Fibroblast of lung (primary cell): ENCODE results near the gene DNAJC1. TPM values are rescaled to one million over a fixed set of nuclear protein-coding genes. Genes with fewer than 3 reads are reported as not detected.

Source experiments
- DNase-seq, 2 donors: peaks; one replicate each; pipeline versions ENCODE4 v3.0.0 to v3.0.0-alpha.2; 2010; ENCODE audit warnings: low read depth in 2 of 2
- H2AFZ ChIP-seq: 2 replicates; pipeline ENCODE4 v1.5.1; 2012; ENCODE audit warnings: low read length, control low read depth, inconsistent platforms
- H3K27ac ChIP-seq: 2 replicates; pipeline ENCODE4 v1.5.1; 2011; ENCODE audit warnings: low read length, control low read depth; ENCODE audit not compliant: insufficient read depth
- H3K27me3 ChIP-seq: 2 replicates; pipeline ENCODE4 v1.5.1; 2011; ENCODE audit warnings: mild to moderate bottlenecking, low read length; ENCODE audit not compliant: control insufficient read depth, insufficient read depth
- H3K36me3 ChIP-seq: 2 replicates; pipeline ENCODE4 v1.5.1; 2011; ENCODE audit warnings: low read length; ENCODE audit not compliant: control insufficient read depth, insufficient read depth
- H3K4me1 ChIP-seq: 2 replicates; pipeline ENCODE4 v1.5.1; 2011; ENCODE audit warnings: low read length; ENCODE audit not compliant: control insufficient read depth, insufficient read depth; ENCODE audit errors: extremely low read depth
- H3K4me2 ChIP-seq: 2 replicates; pipeline ENCODE4 v1.5.1; 2011; ENCODE audit warnings: low read length, control low read depth; ENCODE audit not compliant: insufficient read depth; ENCODE audit errors: extremely low read depth
- H3K4me3 ChIP-seq, 4 experiments: fragments of 200-600 bp in 1 of 4; sonication (generic) in 1 of 4; replicated peaks in 1 of 4; 2 replicates each; pipeline ENCODE4 v1.5.1; 2011 to 2016; ENCODE audit warnings: low read length in 4 of 4, low read depth in 3 of 4, mild to moderate bottlenecking in 3 of 4, control low read depth in 2 of 4, inconsistent platforms in 1 of 4, mixed read lengths in 1 of 4; ENCODE audit not compliant: insufficient read depth in 1 of 4; ENCODE audit errors: control extremely low read depth in 1 of 4
- H3K79me2 ChIP-seq: 2 replicates; pipeline ENCODE4 v1.5.1; 2012; ENCODE audit warnings: mild to moderate bottlenecking, low read length, inconsistent platforms; ENCODE audit not compliant: control insufficient read depth, insufficient read depth
- H3K9ac ChIP-seq: 2 replicates; pipeline ENCODE4 v1.5.1; 2011; ENCODE audit warnings: mild to moderate bottlenecking, low read length, control low read depth; ENCODE audit not compliant: insufficient read depth
- H3K9me3 ChIP-seq: 2 replicates; pipeline ENCODE4 v1.5.1; 2012; ENCODE audit warnings: low read depth, low read length; ENCODE audit not compliant: control insufficient read depth, insufficient read depth
- H4K20me1 ChIP-seq: 2 replicates; pipeline ENCODE4 v1.5.1; 2011; ENCODE audit warnings: low read length; ENCODE audit not compliant: control insufficient read depth, insufficient read depth; ENCODE audit errors: extremely low read depth
- EZH2 ChIP-seq: IDR thresholded peaks from 2 replicates; pipeline ENCODE4 v1.5.1; 2012; ENCODE audit warnings: low read length, control low read depth, mild to moderate bottlenecking; ENCODE audit errors: missing control alignments
- polyA plus RNA-seq, 2 donors: library from polyadenylated mRNA; depleted of rRNA in 1 of 2; stranded (reverse) in 1 of 2; unstranded in 1 of 2; fragments of >200 nt; gene quantifications; 2 replicates each; pipeline ENCODE4 v1.2.1, GENCODE V29; 2011 to 2012; ENCODE audit warnings: missing spikeins in 1 of 2
- total RNA-seq: library from RNA; depleted of rRNA; stranded (reverse); fragments of >200 nt; gene quantifications from 2 replicates; pipeline ENCODE4 v1.2.1, GENCODE V29; 2014
- TF ChIP-seq, protein P1 (sequence below), 2 donors: IDR thresholded peaks in 1 of 2; conservative IDR thresholded peaks in 1 of 2; 1 replicate in 1 of 2; 2 replicates in 1 of 2; pipeline ENCODE4 v1.5.1; 2011 to 2012; ENCODE audit warnings: low read length in 2 of 2, control low read depth in 1 of 2, inconsistent platforms in 1 of 2, low read depth in 1 of 2, mild to moderate bottlenecking in 1 of 2

Gene DNAJC1
- total and polyA plus RNA-seq, 2 donors (not counting 1 experiment from before 2014, with no cell fraction given): 27.7 to 46.2 TPM

DNA sequence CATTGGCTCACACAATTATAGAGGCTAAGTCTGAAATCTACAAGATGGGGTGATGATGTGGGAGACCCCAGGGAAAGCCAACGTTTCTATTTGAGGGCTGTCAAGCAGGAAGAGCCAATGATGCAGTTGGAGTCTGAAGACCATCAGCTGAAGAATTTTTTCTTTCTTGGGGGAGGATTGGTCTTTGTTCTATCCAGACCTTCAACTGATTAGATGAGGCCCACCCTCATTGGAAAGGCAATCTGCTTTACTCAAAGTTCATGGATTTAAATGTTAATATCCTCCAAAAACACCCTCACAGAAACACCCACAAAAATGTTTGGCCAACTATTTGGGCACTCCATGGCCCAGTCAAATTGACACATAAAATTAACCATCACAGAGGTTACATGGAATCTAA is 44.3 kb upstream of the DNAJC1 start:
- Histone ChIP-seq H3K9ac (no peak overlapping the region), H3K27me3 (no peaks in the 10 kb centered on the region), H3K4me3 (no peak overlapping the region), H3K4me1 (no peaks in the 10 kb centered on the region), H3K4me2 (no peak overlapping the region), H3K36me3 (no peaks in the 10 kb centered on the region), H3K9me3 (no peaks in the 10 kb centered on the region), H3K79me2 (no peaks in the 10 kb centered on the region), H2AFZ (no peak overlapping the region), H3K27ac (no peak overlapping the region), H4K20me1 (no peaks in the 10 kb centered on the region)
- TF ChIP-seq, protein P1, sequence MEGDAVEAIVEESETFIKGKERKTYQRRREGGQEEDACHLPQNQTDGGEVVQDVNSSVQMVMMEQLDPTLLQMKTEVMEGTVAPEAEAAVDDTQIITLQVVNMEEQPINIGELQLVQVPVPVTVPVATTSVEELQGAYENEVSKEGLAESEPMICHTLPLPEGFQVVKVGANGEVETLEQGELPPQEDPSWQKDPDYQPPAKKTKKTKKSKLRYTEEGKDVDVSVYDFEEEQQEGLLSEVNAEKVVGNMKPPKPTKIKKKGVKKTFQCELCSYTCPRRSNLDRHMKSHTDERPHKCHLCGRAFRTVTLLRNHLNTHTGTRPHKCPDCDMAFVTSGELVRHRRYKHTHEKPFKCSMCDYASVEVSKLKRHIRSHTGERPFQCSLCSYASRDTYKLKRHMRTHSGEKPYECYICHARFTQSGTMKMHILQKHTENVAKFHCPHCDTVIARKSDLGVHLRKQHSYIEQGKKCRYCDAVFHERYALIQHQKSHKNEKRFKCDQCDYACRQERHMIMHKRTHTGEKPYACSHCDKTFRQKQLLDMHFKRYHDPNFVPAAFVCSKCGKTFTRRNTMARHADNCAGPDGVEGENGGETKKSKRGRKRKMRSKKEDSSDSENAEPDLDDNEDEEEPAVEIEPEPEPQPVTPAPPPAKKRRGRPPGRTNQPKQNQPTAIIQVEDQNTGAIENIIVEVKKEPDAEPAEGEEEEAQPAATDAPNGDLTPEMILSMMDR (conservative IDR thresholded peaks at IDR 0.05 in 1 of 2, IDR thresholded peaks at IDR 0.05 in 1 of 2; ENCODE audit: low read depth in 1 of 2, low read length in 2 of 2): no peak
- TF ChIP-seq EZH2: no peak
- DNase-seq: no peak

DNA sequence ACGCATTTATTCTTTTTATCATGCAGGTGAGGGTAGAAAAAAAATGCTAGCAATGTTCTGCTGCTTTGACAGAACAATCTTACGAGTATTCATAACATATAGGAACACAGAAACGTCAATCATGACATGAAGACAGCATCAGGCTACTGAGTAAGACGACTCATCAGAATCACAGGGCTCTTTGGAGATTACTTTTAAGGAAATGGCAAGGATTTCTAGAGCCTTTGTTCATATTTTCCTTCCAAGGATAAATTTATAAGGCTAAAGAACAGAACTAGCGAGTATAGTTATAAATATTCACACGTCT is 39.8 kb upstream of the DNAJC1 start:
- no peaks in the 10 kb centered on the region for H3K9me3 ChIP-seq
- no peak for DNase-seq
- H3K36me3 ChIP-seq: no peaks in the 10 kb centered on the region
- no peak for TF ChIP-seq EZH2
- TF ChIP-seq, protein P1 (conservative IDR thresholded peaks at IDR 0.05 in 1 of 2, IDR thresholded peaks at IDR 0.05 in 1 of 2; ENCODE audit: low read depth in 1 of 2, low read length in 2 of 2): no peak
- H3K4me3 ChIP-seq: no peak overlapping the region
- H3K79me2 ChIP-seq: no peaks in the 10 kb centered on the region
- no peak overlapping the region for H3K4me2 ChIP-seq
- no peak overlapping the region for H3K9ac ChIP-seq
- no peak overlapping the region for H3K27ac ChIP-seq
- H3K4me1 ChIP-seq: no peaks in the 10 kb centered on the region
- H2AFZ ChIP-seq: no peak overlapping the region
- no peaks in the 10 kb centered on the region for H3K27me3 ChIP-seq
- H4K20me1 ChIP-seq: no peaks in the 10 kb centered on the region

DNA sequence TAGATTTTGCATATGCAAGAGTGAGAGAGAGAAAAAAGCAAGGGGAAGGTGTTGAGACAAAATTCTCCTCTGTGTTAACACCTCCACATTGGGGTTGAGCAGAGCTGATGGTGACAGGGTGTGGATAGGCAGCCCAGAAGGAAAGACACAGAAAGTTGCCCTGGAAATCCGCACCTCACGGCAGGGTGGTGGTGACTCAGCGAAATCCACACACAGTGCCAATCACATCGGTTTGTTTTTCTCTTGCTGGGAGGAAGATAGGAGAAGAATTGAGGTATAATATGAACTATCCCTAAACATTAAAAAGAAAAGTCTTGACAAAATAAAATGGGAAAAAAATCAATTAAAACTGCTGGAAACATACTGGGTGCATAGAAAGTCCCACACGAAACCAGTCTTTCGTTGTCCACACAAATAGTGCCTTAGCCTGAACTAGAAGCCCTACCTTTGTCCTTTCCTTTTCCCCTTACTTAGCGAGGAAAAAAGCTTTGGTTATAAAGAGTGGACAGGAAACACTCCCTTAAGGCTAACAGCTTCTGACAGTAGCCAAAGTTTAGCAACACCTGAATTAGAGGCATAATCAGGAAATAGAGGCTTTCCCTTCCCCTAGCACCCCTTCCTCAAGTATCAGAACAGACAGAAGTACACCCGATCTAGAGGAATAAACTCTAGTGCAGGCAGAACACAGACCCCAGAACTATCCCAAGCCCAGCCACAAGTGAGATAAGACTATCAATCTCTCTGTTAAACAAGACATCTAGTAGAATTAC is 39.2 kb upstream of the DNAJC1 start:
- no peak for DNase-seq
- Histone ChIP-seq H3K9ac (no peak overlapping the region), H3K9me3 (no peaks in the 10 kb centered on the region), H3K4me2 (no peak overlapping the region), H3K79me2 (no peaks in the 10 kb centered on the region), H3K27ac (no peak overlapping the region), H4K20me1 (no peaks in the 10 kb centered on the region), H3K36me3 (no peaks in the 10 kb centered on the region), H3K4me3 (no peak overlapping the region), H3K4me1 (no peaks in the 10 kb centered on the region), H2AFZ (no peak overlapping the region), H3K27me3 (no peaks in the 10 kb centered on the region)
- TF ChIP-seq EZH2: no peak
- TF ChIP-seq, protein P1 (conservative IDR thresholded peaks at IDR 0.05 in 1 of 2, IDR thresholded peaks at IDR 0.05 in 1 of 2; ENCODE audit: low read depth in 1 of 2, low read length in 2 of 2): no peak
